Measurements from ENCODE around the gene AURKAIP1. TPM values are rescaled to one million over a fixed set of nuclear protein-coding genes. Genes with fewer than 3 reads are reported as not detected.

Gene AURKAIP1
- polyA plus RNA-seq, 1 of the 3 experiments (the other 2 are of a cell fraction) = 214 TPM

- no peak overlapping the region for H2AFZ ChIP-seq (ENCODE audit: low read depth)
- H3K36me3 ChIP-seq (replicated peaks in 1 of 2; ENCODE audit: control insufficient read depth in 1 of 2, insufficient read depth in 2 of 2, low read length in 1 of 2) = peaks cover 0 to 20% of the 10 kb centered on the region in 2 experiments
- no peaks in the 10 kb centered on the region; a peak in 1 of 4 replicates for H3K4me1 ChIP-seq (ENCODE audit: control insufficient read depth in 1 of 2, insufficient read depth in 2 of 2, low read depth in 1 of 2, low read length in 1 of 2)
- no peaks in the 10 kb centered on the region for H3K9me2 ChIP-seq
- H3K4me3 ChIP-seq (ENCODE audit: low read depth in 2 of 2, low read length in 1 of 2) = no peak overlapping the region
- H3K9ac ChIP-seq = no peak overlapping the region
- H4K20me1 ChIP-seq (ENCODE audit: insufficient read depth) = peaks cover 5% of the 10 kb centered on the region; the same call in 1 of the 2 replicates
- TF ChIP-seq TAF1 (IDR thresholded peaks at IDR 0.05; ENCODE audit: borderline replicate concordance, low read depth, low read length) (no peak), MXI1 (IDR thresholded peaks at IDR 0.05; ENCODE audit: low read depth, low read length) (no peak), IRF3 (IDR thresholded peaks at IDR 0.05; ENCODE audit: low read depth, low read length) (no peak), REST (IDR thresholded peaks at IDR 0.05; ENCODE audit: low read depth, low read length) (no peak), FOXJ3 (CRISPR knock-in tag; IDR thresholded peaks at IDR 0.05) (no peak), CTCF (IDR thresholded peaks at IDR 0.05) (no peak), EZH2phosphoT487 (IDR thresholded peaks at IDR 0.05; ENCODE audit: borderline replicate concordance, low read depth) (no peak), MEF2A (IDR thresholded peaks at IDR 0.05; ENCODE audit: borderline replicate concordance, low read depth) (no peak), POLR2AphosphoS5 (IDR thresholded peaks at IDR 0.05; ENCODE audit: low read depth, low read length) (no peak), RFX5 (IDR thresholded peaks at IDR 0.05; ENCODE audit: low read length) (no peak), GATA2 (CRISPR knock-in tag; IDR thresholded peaks at IDR 0.05) (no peak), ZBTB33 (IDR thresholded peaks at IDR 0.05; ENCODE audit: borderline replicate concordance, low read depth) (no peak), FOSL2 (IDR thresholded peaks at IDR 0.05; ENCODE audit: borderline replicate concordance, low read depth) (no peak)
- DNase-seq = no peak
- H3K27ac ChIP-seq (ENCODE audit: low read depth in 2 of 2, low read length in 1 of 2) = no peak overlapping the region
- no peaks in the 10 kb centered on the region for H3K79me2 ChIP-seq (ENCODE audit: insufficient read depth)
- H3K4me2 ChIP-seq = no peak overlapping the region
- H3K27me3 ChIP-seq (ENCODE audit: insufficient read depth) = no peaks in the 10 kb centered on the region
- POLR2A ChIA-PET = no interaction called here
- CTCF ChIA-PET = interaction anchor here (1.0 to 3.6 kb wide), 3 partner anchors 8 to 15 kb away, joined by 3 to 16 read pairs (median 8); no protein-coding TSS in a partner anchor
- no peaks in the 10 kb centered on the region for H3F3A ChIP-seq (replicated peaks; ENCODE audit: insufficient read depth)
- 98% methylated on average over 19 of the region's 26 CpGs for WGBS (ENCODE audit: low lambda C conversion rate)
- H3K9me3 ChIP-seq = no peaks in the 10 kb centered on the region
Observed at GRCh38 chr1:1336446-1336845, 38.6 kb downstream of the AURKAIP1 start.
